HUES48 (cell line): ENCODE data around the gene SPATA31C1.

ENCODE experiments used
- H3K27ac ChIP-seq: one replicate; pipeline ENCODE4 v1.7.0; 2013; ENCODE audit warnings: low read depth, low read length, inconsistent platforms
- H3K27me3 ChIP-seq: 2 replicates; pipeline ENCODE4 v1.6.1; 2013; ENCODE audit warnings: mild to moderate bottlenecking, low read length; ENCODE audit not compliant: control insufficient read depth, insufficient read depth
- H3K36me3 ChIP-seq: 2 replicates; pipeline ENCODE4 v1.6.1; 2013; ENCODE audit warnings: low read length; ENCODE audit not compliant: control insufficient read depth, insufficient read depth
- H3K4me1 ChIP-seq: 2 replicates; pipeline ENCODE4 v1.6.1; 2013; ENCODE audit warnings: mild to moderate bottlenecking, low read length; ENCODE audit not compliant: control insufficient read depth, insufficient read depth
- H3K4me3 ChIP-seq: 2 replicates; pipeline ENCODE4 v1.5.1; 2013; ENCODE audit warnings: mild to moderate bottlenecking, low read depth, low read length
- H3K9ac ChIP-seq: 2 replicates; pipeline ENCODE4 v1.6.1; 2013; ENCODE audit warnings: mild to moderate bottlenecking, low read depth, low read length, moderate library complexity
- H3K9me3 ChIP-seq: 2 replicates; pipeline ENCODE4 v1.6.1; 2013; ENCODE audit warnings: low read length; ENCODE audit not compliant: control insufficient read depth, insufficient read depth

SPATA31C1 gene

GRCh38 chr9:87964826-87965225 lies 47.1 kb downstream of the SPATA31C1 start:
- no peaks in the 10 kb centered on the region for H3K4me1 ChIP-seq
- no peak overlapping the region for H3K4me3 ChIP-seq
- H3K36me3 ChIP-seq: no peaks in the 10 kb centered on the region
- H3K27ac ChIP-seq: no peak overlapping the region
- H3K9me3 ChIP-seq: no peaks in the 10 kb centered on the region
- no peaks in the 10 kb centered on the region for H3K27me3 ChIP-seq
- H3K9ac ChIP-seq: no peak overlapping the region

- no peak overlapping the region for H3K4me3 ChIP-seq
- H3K27me3 ChIP-seq: peaks cover 2% of the 10 kb centered on the region
- H3K9me3 ChIP-seq: no peaks in the 10 kb centered on the region
- H3K36me3 ChIP-seq: no peaks in the 10 kb centered on the region
- H3K4me1 ChIP-seq: no peaks in the 10 kb centered on the region
- H3K27ac ChIP-seq: no peak overlapping the region
- no peak overlapping the region for H3K9ac ChIP-seq
Measured at GRCh38 chr9:87968155-87968554, 50.4 kb downstream of the SPATA31C1 start.

GRCh38 chr9:87970602-87971001 lies 52.8 kb downstream of the SPATA31C1 start:
- no peak overlapping the region for H3K27ac ChIP-seq
- no peak overlapping the region for H3K9ac ChIP-seq
- no peaks in the 10 kb centered on the region for H3K36me3 ChIP-seq
- H3K4me1 ChIP-seq: 0 out of 2 replicates have a peak, but pooled peaks cover 6% of the 10 kb centered on the region
- no peak overlapping the region for H3K4me3 ChIP-seq
- H3K27me3 ChIP-seq: peaks cover 12% of the 10 kb centered on the region
- no peaks in the 10 kb centered on the region for H3K9me3 ChIP-seq

GRCh38 chr9:87973122-87973521 lies 55.4 kb downstream of the SPATA31C1 start:
- peaks cover 12% of the 10 kb centered on the region for H3K27me3 ChIP-seq
- H3K27ac ChIP-seq: no peak overlapping the region
- no peak overlapping the region for H3K9ac ChIP-seq
- H3K36me3 ChIP-seq: no peaks in the 10 kb centered on the region
- 0 out of 2 replicates have a peak, but pooled peaks cover 6% of the 10 kb centered on the region for H3K4me1 ChIP-seq
- H3K9me3 ChIP-seq: no peaks in the 10 kb centered on the region
- no peak overlapping the region for H3K4me3 ChIP-seq
